Stimulated activated naive CD8-positive, alpha-beta T cell treated with anti-CD3 and anti-CD28 coated beads, Interleukin-15, Interleukin-2, amounts not matched to agents 100 ng/mL and 50 ng/mL, for 24 hours (primary cell): Measurements from ENCODE around the gene SCFD2.
"Not testable (repeated sequence)": the region's sequence is repeated elsewhere in the genome, so short reads cannot be mapped to it uniquely, and the experiment has no call there.

ENCODE experiments used
- H3K27ac Mint-ChIP-seq: one replicate; pipeline ENCODE4 v1.8.0; 2021; ENCODE audit warnings: mild to moderate bottlenecking, mixed read lengths
- H3K27me3 Mint-ChIP-seq: one replicate; pipeline ENCODE4 v1.8.0; 2021; ENCODE audit warnings: mixed read lengths
- H3K36me3 Mint-ChIP-seq: one replicate; pipeline ENCODE4 v1.8.0; 2021; ENCODE audit warnings: low read depth, mixed read lengths
- H3K4me1 Mint-ChIP-seq: one replicate; pipeline ENCODE4 v1.8.0; 2021; ENCODE audit warnings: low read depth, mixed read lengths
- H3K4me3 Mint-ChIP-seq: one replicate; pipeline ENCODE4 v1.8.0; 2021; ENCODE audit warnings: mild to moderate bottlenecking, mixed read lengths
- H3K9me3 Mint-ChIP-seq: one replicate; pipeline ENCODE4 v1.8.0; 2021; ENCODE audit warnings: mixed read lengths

Gene SCFD2

DNA sequence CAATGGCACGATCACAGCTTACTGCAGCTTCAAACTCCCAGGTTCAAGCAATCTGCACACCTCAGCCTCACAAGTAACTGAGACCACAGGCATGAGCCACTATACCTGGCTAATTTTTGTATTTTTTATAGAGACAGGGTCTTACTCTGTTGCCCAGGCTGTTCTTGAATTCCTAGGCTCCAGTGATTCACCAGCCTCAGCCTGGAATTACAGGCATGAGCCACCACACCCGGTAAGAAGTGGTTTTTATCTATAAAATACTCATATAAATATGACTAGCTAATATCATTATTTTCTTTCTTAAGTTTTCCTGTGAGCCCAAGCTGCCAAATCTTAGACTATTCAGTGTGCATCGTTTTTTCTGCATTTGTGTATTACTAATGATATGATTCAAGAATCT is 4.4 kb downstream of the SCFD2 start:
- Mint-ChIP-seq H3K9me3 (no peaks in the 10 kb centered on the region), H3K27ac (no peak overlapping the region), H3K27me3 (no peaks in the 10 kb centered on the region), H3K4me3 (no peak overlapping the region), H3K4me1 (peaks cover 60% of the 10 kb centered on the region), H3K36me3 (peaks cover 38% of the 10 kb centered on the region)

DNA sequence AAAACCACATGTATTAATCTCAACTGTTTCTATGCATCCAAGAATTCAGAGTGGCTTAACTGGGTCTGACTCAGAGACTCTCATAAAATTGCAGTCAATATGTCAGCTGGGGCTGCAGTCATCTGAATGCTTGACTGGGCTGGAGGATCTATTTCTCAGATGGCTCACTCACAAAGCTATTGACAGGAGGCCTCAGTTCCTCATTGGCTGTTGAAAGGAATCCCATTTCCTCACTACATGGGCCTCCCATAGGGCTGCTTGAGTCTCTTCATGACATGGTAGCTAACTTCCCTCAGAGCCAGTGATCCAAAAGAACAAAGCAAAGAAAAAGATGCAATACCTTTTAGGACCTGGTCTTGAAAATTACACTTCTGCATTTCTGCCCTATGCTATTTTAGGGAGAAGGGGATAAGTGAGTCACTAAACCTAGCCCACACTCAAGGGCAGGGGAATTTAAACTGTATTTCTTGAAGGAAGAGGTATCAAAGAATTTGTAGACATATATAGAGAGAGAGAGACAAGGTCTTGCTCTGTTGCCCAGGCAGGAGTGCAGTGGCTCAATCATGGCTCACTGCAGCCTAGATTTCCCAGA is 9.8 kb downstream of the SCFD2 start:
- H3K27me3 Mint-ChIP-seq: no peaks in the 10 kb centered on the region
- no peak overlapping the region for H3K4me3 Mint-ChIP-seq
- no peak overlapping the region for H3K27ac Mint-ChIP-seq
- peaks cover 29% of the 10 kb centered on the region for H3K4me1 Mint-ChIP-seq
- H3K9me3 Mint-ChIP-seq: peaks cover 8% of the 10 kb centered on the region
- peaks cover 64% of the 10 kb centered on the region for H3K36me3 Mint-ChIP-seq

- Mint-ChIP-seq H3K4me3 (no peak overlapping the region), H3K4me1 (peaks cover 12% of the 10 kb centered on the region), H3K27ac (no peak overlapping the region), H3K27me3 (no peaks in the 10 kb centered on the region), H3K9me3 (peaks cover 8% of the 10 kb centered on the region), H3K36me3 (peaks cover 63% of the 10 kb centered on the region)
Measured at GRCh38 chr4:53354012-53354722, 11.7 kb downstream of the SCFD2 start.

DNA sequence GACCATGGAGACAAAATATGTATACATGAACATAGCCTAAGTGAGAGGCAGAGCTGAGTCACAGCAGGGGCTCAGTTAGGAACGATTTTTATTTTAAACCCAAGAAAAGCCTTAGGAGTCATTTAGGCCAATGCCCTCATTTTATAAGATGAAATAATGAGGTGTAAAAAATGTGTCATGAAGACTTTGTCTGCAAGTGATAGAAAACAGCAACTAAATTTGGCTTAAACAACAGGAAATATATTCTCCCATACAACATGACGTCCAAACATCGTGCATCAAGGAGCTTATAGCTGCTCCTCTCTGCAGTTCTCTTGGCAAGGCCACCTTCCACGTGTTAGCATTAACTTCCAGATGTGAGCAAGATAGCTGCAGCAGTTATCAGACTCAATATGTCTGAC is 16.8 kb downstream of the SCFD2 start:
- Mint-ChIP-seq H3K27me3 (no peaks in the 10 kb centered on the region), H3K27ac (no peak overlapping the region), H3K4me3 (no peak overlapping the region), H3K9me3 (no peaks in the 10 kb centered on the region), H3K36me3 (peaks cover 78% of the 10 kb centered on the region), H3K4me1 (no peaks in the 10 kb centered on the region)

DNA sequence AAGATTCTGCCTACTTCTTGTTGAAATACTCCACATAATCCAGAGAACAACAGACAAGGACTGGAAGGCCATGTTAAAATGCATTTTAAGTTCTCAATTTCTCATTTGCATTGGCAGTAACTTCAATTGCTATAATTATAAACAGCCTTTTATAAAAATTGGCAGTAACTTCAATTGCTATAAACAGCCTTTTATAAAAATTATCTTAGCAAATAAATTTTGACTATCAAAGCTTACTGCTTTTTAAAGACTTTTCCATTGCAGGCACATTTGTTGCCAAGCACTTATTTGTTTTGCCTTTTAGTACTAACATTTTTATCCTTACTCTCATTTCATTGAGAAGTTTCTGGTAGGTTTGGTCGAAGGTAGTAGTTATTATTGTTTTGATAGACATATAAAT is 17.8 kb downstream of the SCFD2 start:
- H3K27ac Mint-ChIP-seq: no peak overlapping the region
- H3K4me3 Mint-ChIP-seq: no peak overlapping the region
- H3K27me3 Mint-ChIP-seq: no peaks in the 10 kb centered on the region
- H3K4me1 Mint-ChIP-seq: peaks cover 3% of the 10 kb centered on the region
- peaks cover 76% of the 10 kb centered on the region for H3K36me3 Mint-ChIP-seq
- no peaks in the 10 kb centered on the region for H3K9me3 Mint-ChIP-seq

DNA sequence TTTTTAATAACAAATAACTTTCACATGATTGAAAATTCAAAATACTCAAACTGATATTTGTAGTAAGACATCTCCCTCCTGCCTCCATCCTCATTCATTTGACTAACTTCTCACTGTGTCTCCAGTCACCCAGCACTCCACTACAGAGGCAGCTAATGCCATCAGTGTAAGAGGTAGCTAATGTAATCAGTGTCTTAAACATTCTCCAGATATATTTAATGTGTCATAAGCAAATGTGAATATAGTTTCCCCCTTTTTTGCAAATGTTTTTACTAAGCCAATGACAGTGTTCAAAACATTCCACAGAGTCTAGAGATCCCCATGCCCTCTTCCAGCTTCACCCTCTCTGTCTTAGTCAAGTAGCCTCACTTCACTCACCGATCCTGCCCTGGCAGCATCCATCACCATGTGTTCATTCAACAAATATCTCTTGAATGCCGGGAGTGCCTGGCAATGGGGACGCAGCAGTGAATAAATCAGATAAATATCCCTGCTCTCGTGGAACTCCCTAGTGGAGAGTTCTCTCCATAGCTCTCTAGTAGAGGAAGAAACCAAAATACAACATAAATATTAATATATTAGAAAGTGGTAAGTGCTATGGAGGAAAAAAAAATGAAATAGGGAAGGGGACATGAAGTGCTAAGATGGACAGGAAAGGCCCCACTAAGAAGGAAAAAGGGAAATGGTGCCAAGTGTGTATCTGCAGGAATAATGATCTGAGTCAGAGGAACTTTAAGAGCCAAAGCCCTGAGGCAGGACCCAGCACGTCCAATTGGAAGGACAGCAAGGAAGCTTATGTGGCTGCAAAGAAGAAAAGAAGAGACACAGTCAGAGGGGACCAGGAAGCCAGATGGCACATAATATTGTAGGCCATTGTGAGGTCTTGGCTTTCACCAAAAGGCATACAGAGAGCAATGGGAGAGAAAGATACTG is 18.7 kb downstream of the SCFD2 start:
- Mint-ChIP-seq H3K4me3 (no peak overlapping the region), H3K4me1 (peaks cover 3% of the 10 kb centered on the region), H3K9me3 (peaks cover 3% of the 10 kb centered on the region), H3K27ac (no peak overlapping the region), H3K27me3 (no peaks in the 10 kb centered on the region), H3K36me3 (peaks cover 74% of the 10 kb centered on the region)

DNA sequence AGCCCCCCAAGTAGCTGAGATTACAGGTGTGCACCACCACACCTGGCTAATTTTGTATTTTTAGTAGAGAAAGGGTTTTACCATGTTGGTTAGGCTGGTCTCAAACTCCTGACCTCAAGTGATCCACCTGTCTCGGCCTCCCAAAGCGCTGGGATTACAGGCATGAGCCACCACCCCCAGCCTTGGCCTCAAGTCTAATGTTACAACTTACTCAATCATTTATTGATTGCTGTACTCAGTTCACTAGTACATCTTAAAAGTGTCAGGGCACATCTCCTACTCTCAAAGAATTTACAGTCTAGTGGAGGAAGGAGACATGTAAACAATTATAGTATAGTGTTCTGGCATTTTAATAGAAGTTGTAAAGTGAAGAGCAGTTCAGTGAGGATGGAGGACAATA is 19.5 kb downstream of the SCFD2 start:
- H3K4me3 Mint-ChIP-seq, H3K4me1 Mint-ChIP-seq, H3K27ac Mint-ChIP-seq, H3K27me3 Mint-ChIP-seq, H3K9me3 Mint-ChIP-seq: not testable (repeated sequence)
- peaks cover 79% of the 10 kb centered on the region for H3K36me3 Mint-ChIP-seq

DNA sequence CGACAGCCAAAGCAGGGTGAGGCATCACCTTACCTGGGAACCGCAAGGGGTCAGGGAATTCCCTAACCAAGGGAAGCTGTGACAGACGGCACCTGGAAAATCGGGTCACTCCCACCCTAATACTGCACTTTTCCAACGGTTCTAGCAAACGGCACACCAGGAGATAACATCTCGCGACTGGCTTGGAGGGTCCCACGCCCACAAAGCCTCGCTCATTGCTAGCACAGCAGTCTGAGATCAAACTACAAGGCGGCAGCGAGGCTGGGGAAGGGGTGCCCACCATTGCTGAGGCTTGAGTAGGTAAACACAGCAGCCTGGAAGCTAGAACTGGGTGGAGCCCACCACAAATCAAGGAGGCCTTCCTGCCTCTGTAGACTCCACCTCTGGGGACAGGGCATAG is 25.7 kb downstream of the SCFD2 start:
- not testable (repeated sequence) for H3K27ac Mint-ChIP-seq, H3K4me3 Mint-ChIP-seq
- H3K36me3 Mint-ChIP-seq: peaks cover 68% of the 10 kb centered on the region

GRCh38 chr4:53334916-53335315 is 30.9 kb downstream of the SCFD2 start:
- not testable (repeated sequence) for H3K4me3 Mint-ChIP-seq, H3K27me3 Mint-ChIP-seq, H3K27ac Mint-ChIP-seq, H3K9me3 Mint-ChIP-seq, H3K4me1 Mint-ChIP-seq
- H3K36me3 Mint-ChIP-seq: peaks cover 38% of the 10 kb centered on the region

More for the DNA sequence above, 25.7 kb downstream of the SCFD2 start:
- Mint-ChIP-seq H3K4me1 (peaks cover 14% of the 10 kb centered on the region), H3K9me3 (peaks cover 12% of the 10 kb centered on the region)
- not testable (repeated sequence) for H3K27me3 Mint-ChIP-seq

DNA sequence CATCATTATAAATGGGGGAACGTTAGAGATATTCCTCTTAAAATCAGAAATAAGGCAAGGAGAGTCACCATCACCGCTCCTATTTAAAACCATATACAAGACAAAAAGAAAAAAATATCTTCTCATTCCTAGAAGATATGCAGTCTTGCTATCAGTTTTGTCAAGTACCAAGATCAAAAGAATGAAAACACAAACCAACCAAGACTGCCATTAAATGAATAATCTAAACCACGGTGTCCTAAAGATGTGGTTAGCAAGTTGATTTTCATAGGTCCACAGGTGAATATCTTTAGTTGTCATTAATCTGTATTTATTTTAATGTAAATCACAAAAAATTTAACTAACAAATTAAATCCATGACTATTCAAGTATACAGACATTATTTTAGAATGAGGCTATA is 39.3 kb downstream of the SCFD2 start:
- Mint-ChIP-seq H3K27ac (no peak overlapping the region), H3K27me3 (no peaks in the 10 kb centered on the region), H3K4me1 (peaks cover 26% of the 10 kb centered on the region)

DNA sequence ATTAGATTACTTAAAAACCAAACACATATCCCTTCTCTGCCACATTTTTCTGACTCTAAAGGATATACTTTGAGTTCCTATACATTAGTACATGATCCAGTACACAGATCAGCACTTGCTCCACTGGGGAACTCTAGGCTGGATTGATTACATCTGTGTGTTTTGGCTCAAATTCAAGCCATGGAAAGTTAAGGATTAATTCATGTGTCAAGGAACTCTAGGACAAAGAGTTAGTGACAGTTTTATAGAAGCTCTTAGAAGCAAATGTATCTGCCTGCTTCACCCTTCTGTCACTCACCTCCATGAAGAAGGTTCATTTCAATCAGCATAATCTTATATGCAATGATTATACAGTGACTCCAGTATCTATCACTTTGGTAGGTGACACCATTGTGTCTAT is 43.2 kb downstream of the SCFD2 start:
- Mint-ChIP-seq H3K4me1 (peaks cover 31% of the 10 kb centered on the region), H3K27ac (no peak overlapping the region), H3K4me3 (no peak overlapping the region), H3K9me3 (no peaks in the 10 kb centered on the region), H3K36me3 (peaks cover 13% of the 10 kb centered on the region), H3K27me3 (no peaks in the 10 kb centered on the region)

More for the DNA sequence above, 39.3 kb downstream of the SCFD2 start:
- no peak overlapping the region for H3K4me3 Mint-ChIP-seq
- H3K36me3 Mint-ChIP-seq: peaks cover 17% of the 10 kb centered on the region
- H3K9me3 Mint-ChIP-seq: peaks cover 3% of the 10 kb centered on the region

DNA sequence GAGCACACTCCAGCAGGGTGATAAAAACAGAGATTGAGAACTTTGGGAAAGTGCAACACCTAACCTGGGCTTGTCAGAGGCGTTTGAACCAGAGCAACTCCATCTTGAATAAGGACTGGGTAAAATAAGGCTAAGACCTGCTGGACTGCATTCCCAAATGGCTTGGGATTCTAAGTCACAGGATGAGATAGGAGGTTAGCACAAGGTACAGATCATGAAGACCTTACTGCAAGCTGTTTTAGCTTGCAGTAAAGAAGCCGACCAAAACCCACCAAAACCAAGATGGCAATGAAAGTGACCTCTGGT is 43.9 kb downstream of the SCFD2 start:
- no peaks in the 10 kb centered on the region for H3K27me3 Mint-ChIP-seq
- H3K9me3 Mint-ChIP-seq: no peaks in the 10 kb centered on the region
- H3K27ac Mint-ChIP-seq: no peak overlapping the region
- peaks cover 5% of the 10 kb centered on the region for H3K36me3 Mint-ChIP-seq
- peaks cover 24% of the 10 kb centered on the region for H3K4me1 Mint-ChIP-seq
- H3K4me3 Mint-ChIP-seq: no peak overlapping the region

DNA sequence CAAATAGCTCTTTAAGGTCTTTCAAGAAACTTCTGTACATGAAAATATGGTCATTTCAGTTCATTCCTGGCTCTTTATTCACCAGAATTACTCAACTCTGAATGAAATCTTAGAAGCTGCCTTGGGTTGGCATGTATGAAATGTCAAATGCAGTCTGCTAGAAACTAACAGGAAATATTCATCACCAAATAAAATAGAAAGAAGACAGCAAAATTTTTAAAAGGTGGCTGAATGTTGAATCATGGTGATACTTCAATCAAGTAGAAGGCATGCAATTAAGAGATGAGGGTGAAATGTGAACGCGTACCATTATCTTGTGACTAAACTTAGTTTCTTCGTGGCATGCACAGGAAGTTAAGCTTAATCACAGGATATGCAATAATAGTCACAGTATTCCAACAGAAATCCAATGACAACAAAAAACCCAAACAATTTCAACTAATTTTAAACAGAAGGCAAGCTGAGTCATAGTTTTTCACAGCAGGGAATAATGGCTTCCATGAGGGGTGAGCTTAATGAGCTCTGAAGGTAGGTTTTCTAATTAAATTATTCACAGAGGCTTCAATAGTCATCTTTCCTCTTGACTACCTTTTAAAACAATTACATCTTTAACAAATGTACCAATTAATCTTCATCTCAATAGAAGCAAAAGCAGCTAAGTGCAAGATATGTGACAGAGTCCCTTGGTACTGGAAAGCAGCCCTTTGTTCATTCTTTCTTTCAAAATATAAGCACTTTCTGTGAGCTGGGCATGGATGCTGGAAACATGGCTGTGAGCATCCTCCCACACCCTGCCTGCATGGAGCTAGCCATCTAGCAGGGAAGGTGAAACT is 44.5 kb downstream of the SCFD2 start:
- Mint-ChIP-seq H3K4me3 (peak overlapping the region; percentile 23), H3K9me3 (no peaks in the 10 kb centered on the region), H3K27ac (no peak overlapping the region), H3K36me3 (peaks cover 4% of the 10 kb centered on the region), H3K27me3 (no peaks in the 10 kb centered on the region), H3K4me1 (peaks cover 22% of the 10 kb centered on the region)

DNA sequence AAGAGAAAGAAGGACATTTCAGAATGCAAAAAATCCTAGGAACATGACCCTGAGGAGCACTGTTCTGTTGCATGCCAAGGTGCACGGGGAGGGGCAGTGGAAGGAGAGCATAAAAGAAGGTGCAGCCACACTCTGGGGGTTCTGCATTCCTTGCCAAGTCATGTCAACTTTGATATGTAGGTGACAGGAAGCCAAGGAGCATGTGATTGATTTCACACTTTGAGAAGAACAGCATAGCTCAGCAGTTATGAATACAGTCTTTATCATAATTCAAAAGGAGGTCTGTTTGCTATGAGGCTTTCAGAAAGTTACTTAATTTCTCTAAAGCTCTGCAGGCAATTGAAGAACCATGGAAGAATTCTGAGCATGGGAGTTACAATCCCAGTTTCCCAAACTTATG is 50.6 kb downstream of the SCFD2 start:
- peaks cover 9% of the 10 kb centered on the region for H3K4me1 Mint-ChIP-seq
- H3K9me3 Mint-ChIP-seq: no peaks in the 10 kb centered on the region
- no peak overlapping the region for H3K4me3 Mint-ChIP-seq
- peaks cover 19% of the 10 kb centered on the region for H3K36me3 Mint-ChIP-seq
- no peaks in the 10 kb centered on the region for H3K27me3 Mint-ChIP-seq
- H3K27ac Mint-ChIP-seq: no peak overlapping the region

GRCh38 chr4:53314252-53314651 is 51.6 kb downstream of the SCFD2 start:
- H3K4me1 Mint-ChIP-seq: peaks cover 13% of the 10 kb centered on the region
- no peaks in the 10 kb centered on the region for H3K9me3 Mint-ChIP-seq
- H3K27me3 Mint-ChIP-seq: no peaks in the 10 kb centered on the region
- H3K27ac Mint-ChIP-seq: no peak overlapping the region
- H3K4me3 Mint-ChIP-seq: no peak overlapping the region
- H3K36me3 Mint-ChIP-seq: peaks cover 24% of the 10 kb centered on the region
